IPS-NIHi11 (cell line): ENCODE measurements around the gene NUP93.

Experiments
- DNase-seq: peaks from one replicate; pipeline ENCODE4 v3.0.0; 2012; ENCODE audit warnings: mixed read lengths, low spot score

The NUP93 gene

GRCh38 chr16:56894331-56894917 lies 164.5 kb downstream of the NUP93 start:
- DNase-seq: no peak

GRCh38 chr16:56895813-56896212 lies 165.9 kb downstream of the NUP93 start:
- DNase-seq: no peak

GRCh38 chr16:56896244-56896643 lies 166.3 kb downstream of the NUP93 start:
- no peak for DNase-seq

- no peak for DNase-seq
Measured at GRCh38 chr16:56897026-56897799, 167.3 kb downstream of the NUP93 start.

- no peak for DNase-seq
Measured at GRCh38 chr16:56898847-56899246, 168.9 kb downstream of the NUP93 start.
